ENCODE measurements around the gene LRRC75B. TPM values are rescaled to one million over a fixed set of nuclear protein-coding genes. Genes with fewer than 3 reads are reported as not detected.
A peak's percentile ranks its signal among the peaks of the same experiment; 100 is the strongest.
"Not testable (repeated sequence)": the region's sequence is repeated elsewhere in the genome, so short reads cannot be mapped to it uniquely, and the experiment has no call there.

Gene LRRC75B
- total RNA-seq, 1 donor from 2014 or later = 37.7 TPM

GRCh38 chr22:24555165-24556039, 37.5 kb downstream of the LRRC75B start, which contains the start of gene SNRPD3:
Gene SNRPD3, plus strand, starts transcription at chr22:24555999. Its CDS starts 1,676 bp downstream, at chr22:24557675.
- peak; percentile 80 for ATAC-seq
- DNase-seq (ENCODE audit: low spot score) = peak; percentile 100

DNA sequence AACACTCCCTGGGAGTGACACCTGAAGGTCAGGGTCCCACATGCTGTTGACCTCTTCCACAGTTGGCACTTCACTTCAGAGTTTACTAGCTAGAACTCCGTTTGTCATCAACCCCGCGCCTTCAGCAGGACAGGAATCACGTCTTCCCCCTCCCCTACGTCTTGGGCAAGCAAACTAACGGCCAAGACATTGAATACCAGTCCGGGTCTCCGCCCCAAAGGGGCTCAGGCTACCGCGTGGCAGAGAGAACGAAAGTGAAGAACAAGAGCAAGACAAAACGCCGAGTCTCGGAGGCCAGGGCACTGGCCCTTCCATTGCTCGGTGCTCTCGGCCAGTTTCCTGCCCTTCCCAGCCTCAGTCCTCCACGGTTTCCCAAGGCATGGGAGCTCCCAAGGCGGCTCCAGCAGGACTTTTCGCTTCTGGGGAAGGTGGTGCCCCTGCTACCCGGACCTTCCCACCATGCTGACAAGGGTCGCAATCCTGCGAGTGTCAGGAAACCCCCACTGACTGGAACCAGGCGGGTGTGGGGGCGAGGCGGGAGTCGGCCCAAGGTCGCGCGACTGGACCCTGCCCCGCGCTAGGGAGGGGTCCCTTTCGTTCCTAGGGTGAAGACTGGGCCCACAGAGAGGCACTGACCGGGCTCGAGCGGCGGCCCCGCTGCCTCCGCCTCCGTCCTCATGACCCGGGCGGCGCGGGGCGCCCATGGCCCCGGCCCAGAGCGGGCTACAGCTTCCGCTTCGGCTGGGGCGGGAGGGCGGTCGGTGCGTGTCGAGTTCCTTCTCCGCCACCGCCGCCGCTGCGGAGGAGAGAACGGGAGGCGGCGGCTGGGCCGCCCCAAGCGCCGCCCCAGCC, 38.3 kb downstream of the LRRC75B start, which contains the start of gene GUCD1:
TSS of gene GUCD1 (minus strand) at position 826 of the 852 bp plus-strand sequence. CDS start at position 679, 147 bp downstream.
- ATAC-seq (peak; percentile 10), DNase-seq (ENCODE audit: low spot score) (peak; percentile 69)

DNA sequence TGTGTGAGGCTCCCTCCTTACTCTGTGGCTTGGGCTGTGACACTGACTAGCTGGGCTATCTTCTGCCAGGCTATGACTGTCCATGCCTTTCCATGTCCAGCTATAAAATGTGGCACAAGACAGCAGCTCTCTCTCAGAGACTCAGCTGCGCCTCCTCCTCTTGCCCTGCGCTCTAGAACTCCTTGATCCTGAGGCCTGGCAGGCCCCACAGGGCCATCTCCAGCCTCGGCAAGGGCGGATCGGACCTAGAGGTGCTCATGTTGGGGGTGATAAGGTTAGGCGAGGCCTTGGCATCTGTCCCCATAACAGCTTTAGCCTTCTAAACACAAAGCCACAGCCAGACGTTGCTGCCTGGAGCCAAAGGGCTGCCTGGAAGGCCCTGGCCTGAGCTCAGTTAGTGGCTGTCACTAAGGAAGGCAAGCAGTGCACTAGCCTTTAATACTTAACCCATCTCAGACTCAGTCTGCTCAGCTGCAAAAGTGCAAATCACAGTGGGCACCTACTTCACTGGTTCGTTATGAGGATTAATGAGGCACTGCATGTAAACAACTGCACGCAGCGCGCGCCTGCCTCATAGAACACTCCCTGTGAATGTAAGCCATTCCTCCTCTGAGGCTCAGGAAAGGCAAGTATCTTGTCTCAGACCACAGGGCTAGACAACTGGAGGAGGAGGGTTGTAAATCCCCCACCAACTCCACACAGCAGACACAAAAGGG, 39.1 kb downstream of the LRRC75B start:
- peak; percentile 73 for DNase-seq (ENCODE audit: low spot score)

DNA sequence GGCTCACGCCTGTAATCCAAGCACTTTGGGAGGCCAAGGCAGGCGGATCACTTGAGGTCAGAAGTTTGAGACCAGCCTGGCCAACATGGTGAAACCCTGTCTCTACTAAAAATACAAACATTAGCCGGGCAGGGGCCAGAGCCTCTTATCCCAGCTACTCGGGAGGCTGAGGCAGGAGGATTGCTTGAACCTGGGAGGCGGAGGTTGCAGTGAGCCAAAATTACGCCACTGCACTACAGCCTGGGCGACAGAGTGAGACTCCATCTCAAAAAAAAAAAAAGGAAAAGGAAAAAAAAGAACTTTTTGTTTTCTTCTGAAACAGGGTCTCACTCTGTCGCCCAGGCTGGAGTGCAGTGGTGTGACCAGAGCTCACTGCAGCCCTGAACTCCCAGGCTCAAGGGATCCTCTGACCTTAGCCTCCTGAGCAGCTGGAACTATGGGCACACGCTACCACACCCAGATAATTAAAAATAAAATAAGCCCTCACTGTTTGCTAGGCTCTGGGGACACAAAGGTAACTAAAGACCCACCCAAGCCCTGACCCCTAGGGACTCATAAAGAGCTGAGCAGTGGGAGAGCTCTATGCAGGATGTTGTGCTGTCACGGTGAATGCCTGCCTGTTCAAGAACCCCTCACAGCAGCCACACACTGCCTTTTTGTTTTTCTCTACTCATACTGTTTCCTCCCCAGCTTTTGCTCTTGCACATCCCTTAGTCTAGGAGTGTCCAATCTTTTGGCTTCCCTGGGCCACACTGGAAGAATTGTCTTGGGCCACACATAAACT, 40.2 kb downstream of the LRRC75B start:
- not testable (repeated sequence) for DNase-seq (ENCODE audit: low spot score)

More for the DNA sequence above, 39.1 kb downstream of the LRRC75B start:
- peak; percentile 1 for ATAC-seq

GRCh38 chr22:24550902-24551435, 41.9 kb downstream of the LRRC75B start:
- DNase-seq (ENCODE audit: low spot score) (no peak), ATAC-seq (no peak)

More for the DNA sequence above, 40.2 kb downstream of the LRRC75B start:
- ATAC-seq = not testable (repeated sequence)

DNA sequence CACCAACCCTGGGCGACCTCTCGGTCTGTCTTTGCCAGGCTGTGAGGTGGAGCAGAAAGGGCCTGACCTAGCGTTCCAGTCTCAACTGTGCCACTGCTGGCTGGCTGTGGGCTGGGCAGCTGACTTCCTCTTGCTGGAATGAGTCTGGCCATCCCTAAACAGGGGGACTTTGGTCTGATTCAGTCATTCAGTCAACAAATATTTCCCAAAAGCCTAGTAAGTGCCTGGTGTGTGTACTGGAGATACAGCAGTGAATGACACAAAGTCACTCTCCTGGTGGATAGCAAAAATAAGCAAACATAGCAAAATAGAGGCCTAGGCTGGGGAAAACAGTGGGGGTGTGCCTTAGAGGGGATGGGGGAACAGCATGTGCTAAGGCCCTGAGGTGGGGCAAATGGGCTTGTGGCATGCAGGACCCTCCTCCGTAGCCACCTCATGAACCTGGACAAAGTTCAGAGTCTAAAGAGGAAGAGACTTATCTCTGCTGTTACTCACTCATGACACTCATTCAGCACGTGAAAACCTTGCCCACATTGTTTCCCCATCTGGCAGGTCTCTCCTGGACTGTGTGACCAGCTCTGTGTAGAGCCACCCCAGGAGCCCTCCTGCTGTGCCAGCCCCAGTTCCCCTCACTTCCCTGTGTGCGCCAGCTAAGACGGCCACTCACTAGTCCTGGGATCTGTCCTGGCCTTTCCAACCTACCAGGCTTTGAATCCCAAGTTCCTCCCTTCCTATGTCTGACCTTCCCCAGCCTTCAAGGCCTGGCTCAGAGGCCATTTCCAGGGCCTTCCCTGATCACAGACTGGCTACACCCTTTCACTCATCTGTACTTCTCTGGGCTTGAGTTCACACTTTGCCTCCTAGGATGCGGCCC, 42.6 kb downstream of the LRRC75B start:
- DNase-seq (ENCODE audit: low spot score) (peak; percentile 95), ATAC-seq (peak; percentile 62)

GRCh38 chr22:24548812-24549211, 44.1 kb downstream of the LRRC75B start:
- no peak for DNase-seq (ENCODE audit: low spot score)
- no peak for ATAC-seq

- ATAC-seq = peak; percentile 27
- DNase-seq (ENCODE audit: low spot score) = peak; percentile 84
Observed at GRCh38 chr22:24543679-24544243, 49.1 kb downstream of the LRRC75B start.

DNA sequence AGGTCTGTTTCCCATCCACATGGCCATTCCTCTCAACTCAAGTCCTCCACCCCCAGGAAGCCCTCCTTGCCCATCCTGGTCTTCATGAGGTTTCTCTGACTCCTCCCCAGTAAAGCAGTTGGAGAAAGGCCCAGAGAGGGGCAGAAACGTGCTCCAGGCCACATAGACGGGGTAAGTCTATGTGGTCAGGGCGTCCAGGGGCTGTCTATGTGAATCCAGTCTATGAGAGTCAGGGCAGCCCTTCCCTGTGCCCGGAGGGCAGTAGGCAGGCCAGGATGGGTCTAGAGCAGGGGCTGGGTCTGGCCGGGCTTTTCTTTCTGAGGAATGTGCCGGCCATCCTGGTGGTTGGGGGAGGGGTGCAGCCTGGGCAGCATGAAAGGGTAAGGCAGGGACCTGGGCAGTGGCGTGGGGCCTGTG, 49.7 kb downstream of the LRRC75B start:
- ATAC-seq (peak; percentile 20), DNase-seq (ENCODE audit: low spot score) (peak; percentile 70)

GRCh38 chr22:24542641-24543040, 50.2 kb downstream of the LRRC75B start:
- ATAC-seq = peak; percentile 46
- DNase-seq (ENCODE audit: low spot score) = peak; percentile 88

DNA sequence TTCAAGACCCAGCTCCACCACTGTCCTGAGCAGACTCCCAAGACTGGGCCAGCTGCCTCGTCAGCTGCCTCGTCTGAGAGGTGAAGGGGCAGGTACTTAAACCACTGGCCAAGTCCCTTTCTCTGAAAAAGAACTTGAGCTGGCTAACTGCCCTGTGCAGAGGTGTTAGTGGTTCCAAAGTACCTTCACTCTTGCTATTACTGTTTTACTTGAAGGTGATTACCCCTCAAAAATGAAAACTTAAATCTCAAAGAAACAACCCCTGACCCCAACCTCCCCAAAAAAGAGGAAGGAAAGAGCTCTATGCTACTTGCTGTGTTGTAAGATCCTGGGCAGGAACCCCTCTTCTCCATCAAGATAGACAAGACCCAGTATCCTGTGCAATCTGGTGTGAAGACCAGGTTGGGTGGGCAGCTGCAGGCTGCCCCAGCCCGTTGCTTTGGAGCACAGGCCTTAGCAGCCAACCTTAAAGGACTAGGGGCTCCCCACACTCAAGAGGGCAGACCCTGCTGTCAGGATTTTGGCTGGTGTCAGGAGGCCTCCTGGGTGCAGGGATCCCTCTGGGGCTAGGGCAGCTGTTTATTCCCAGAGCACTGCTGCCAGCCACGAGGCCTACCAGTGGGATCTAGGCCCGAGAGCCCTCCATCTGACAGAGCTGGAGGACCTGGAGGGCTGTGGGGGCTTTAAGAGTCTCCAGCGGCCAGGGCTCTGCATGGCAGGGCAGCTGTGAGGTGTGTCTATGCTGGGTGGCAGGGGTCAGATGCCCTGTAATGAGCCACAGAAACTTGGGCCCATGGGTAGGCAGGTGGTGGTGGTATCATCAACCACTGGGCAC, 51.0 kb downstream of the LRRC75B start:
- ATAC-seq (peak; percentile 5), DNase-seq (ENCODE audit: low spot score) (peak; percentile 63)

DNA sequence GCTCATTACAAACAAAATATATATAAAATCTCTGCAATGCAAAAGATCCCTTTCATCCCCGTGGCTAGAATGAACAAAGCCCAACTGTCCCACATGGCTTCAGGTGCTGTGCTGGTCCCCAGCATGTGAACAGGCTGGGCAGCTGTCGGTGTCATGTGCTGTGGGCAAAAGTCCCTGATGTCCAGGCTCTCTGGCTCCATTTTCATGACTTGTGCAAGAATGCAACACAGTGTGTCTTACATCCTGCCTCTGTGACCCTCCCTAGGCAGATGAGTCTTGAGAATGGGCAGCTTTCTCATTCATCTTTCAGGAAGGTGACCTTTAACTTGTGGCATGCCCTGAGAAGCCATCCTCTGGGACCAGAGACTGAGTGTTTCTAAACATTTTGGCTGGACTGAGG, 52.4 kb downstream of the LRRC75B start:
- DNase-seq (ENCODE audit: low spot score) = peak; percentile 66
- peak; percentile 1 for ATAC-seq

DNA sequence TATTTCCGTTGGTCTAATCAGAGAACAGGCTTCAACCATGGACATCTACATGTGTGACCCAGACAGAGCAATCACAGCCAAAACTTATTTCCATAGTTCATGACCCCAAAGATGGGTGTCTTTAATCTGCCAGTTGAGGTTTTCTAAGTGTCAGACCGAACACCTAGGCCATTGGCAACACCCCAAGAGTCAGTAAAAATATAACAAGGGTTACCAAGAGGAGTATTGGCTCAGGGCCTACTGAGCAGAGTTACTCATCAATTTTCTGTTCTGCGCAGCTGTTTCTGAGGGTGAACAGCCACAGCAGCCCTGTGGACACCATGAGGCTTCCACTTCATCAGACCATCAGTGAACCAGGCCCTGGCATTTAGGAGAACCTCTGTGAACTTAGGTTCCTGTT, 56.8 kb downstream of the LRRC75B start:
- ATAC-seq (peak; percentile 43), DNase-seq (ENCODE audit: low spot score) (peak; percentile 71)

Measured in left lobe of liver (tissue), 2 donors.